Transverse colon (tissue), 4 donors: ENCODE data around the gene CDRT4. TPM values are rescaled to one million over a fixed set of nuclear protein-coding genes. Genes with fewer than 3 reads are reported as not detected.

Source experiments
- DNase-seq: peaks from one replicate; pipeline ENCODE4 v3.0.0-alpha.2; 2019
- H3K27ac ChIP-seq, 4 donors: fragments of 200-600 bp; sonication (generic); 2 replicates each; pipeline ENCODE4 v1.5.1; 2016 to 2018; ENCODE audit warnings: inconsistent platforms in 4 of 4
- H3K27me3 ChIP-seq: fragments of 200-600 bp; sonication (generic); 2 replicates; pipeline ENCODE4 v1.5.1; 2017; ENCODE audit warnings: inconsistent platforms
- H3K36me3 ChIP-seq, 4 donors: fragments of 200-600 bp; sonication (generic); 2 replicates each; pipeline ENCODE4 v1.5.1; 2017 to 2019; ENCODE audit warnings: inconsistent platforms in 4 of 4
- H3K4me1 ChIP-seq, 4 donors: fragments of 200-600 bp; sonication (generic); 2 replicates each; pipeline ENCODE4 v1.5.1; 2017 to 2020; ENCODE audit warnings: inconsistent platforms in 4 of 4
- H3K4me3 ChIP-seq, 4 donors: fragments of 200-600 bp; sonication (generic); 1 replicate in 1 of 4; 2 replicates in 3 of 4; pipeline versions ENCODE4 v1.5.1 to v1.6.1; 2017 to 2019; ENCODE audit warnings: inconsistent platforms in 4 of 4
- H3K9me3 ChIP-seq, 2 donors: fragments of 200-600 bp; sonication (generic); 2 replicates each; pipeline ENCODE4 v1.5.1; 2017 to 2019; ENCODE audit warnings: inconsistent platforms in 2 of 2
- EP300 ChIP-seq: sonication (generic); formaldehyde crosslinking; IDR thresholded peaks from one replicate; pipeline ENCODE4 v1.6.1; 2017; ENCODE audit warnings: antibody characterized with exemption, low read depth
- POLR2A ChIP-seq: fragments of 450-650 bp; IDR thresholded peaks from one replicate; pipeline ENCODE4 v1.6.1; 2016; ENCODE audit warnings: antibody characterized with exemption, mild to moderate bottlenecking, moderate library complexity
- POLR2AphosphoS5 ChIP-seq, 3 donors: sonication (generic); formaldehyde crosslinking; IDR thresholded peaks; one replicate each; pipeline ENCODE4 v1.6.1; 2016; ENCODE audit warnings: antibody characterized with exemption in 3 of 3
- whole genome bisulfite sequencing, 2 donors: methylation state at CpG; one replicate each; pipeline ENCODE4 v1.1.5; 2018; ENCODE audit warnings: low coverage in 1 of 2; 5-methylcytosine and 5-hydroxymethylcytosine counted together
- in situ Hi-C, 4 donors: fragments of 200-750 bp; cut with MboI; loops; one replicate each; pipeline versions ENCODE4 v1.15.0 to v1.15.1; 2017; ENCODE audit warnings: low sequenced_read_pairs in 3 of 4, low pct_ligation_motif_present in 1 of 4, low pct_unique_long_range_greater_than_20kb in 1 of 4
- intact Hi-C: fragments of 100-400 bp; cut with DNase I; formaldehyde crosslinking; loops from one replicate; pipeline ENCODE4 v1.15.1; 2023; ENCODE audit warnings: low total_unique reads
- total RNA-seq, 4 donors: library from RNA; depleted of rRNA; stranded (reverse); fragments of >200 nt; gene quantifications; one replicate each; pipeline ENCODE4 v1.1.0, GENCODE V29; 2016
- TF ChIP-seq, protein P1 (sequence below), 5 experiments: fragments of 200-600 bp in 3 of 5; fragments of 450-650 bp in 2 of 5; sonication (generic) in 3 of 5; IDR thresholded peaks; 1 replicate in 2 of 5; 2 replicates in 3 of 5; pipeline ENCODE4 v1.5.1; 2016 to 2017; ENCODE audit warnings: antibody characterized with exemption in 5 of 5, inconsistent platforms in 3 of 5, mild to moderate bottlenecking in 2 of 5, moderate library complexity in 1 of 5

Gene CDRT4
- total RNA-seq, 4 donors from 2014 or later, result 2.2 to 93.5 (median 14.4) TPM

- Histone ChIP-seq H3K36me3 (no peaks in the 10 kb centered on the region), H3K4me3 (no peak overlapping the region), H3K27ac (no peak overlapping the region), H3K9me3 (no peaks in the 10 kb centered on the region), H3K4me1 (peaks cover 5 to 29% (median 11%) of the 10 kb centered on the region in 4 donors), H3K27me3 (no peaks in the 10 kb centered on the region)
- TF ChIP-seq EP300, result no peak
- no peak for TF ChIP-seq POLR2AphosphoS5 (IDR thresholded peaks at IDR 0.05)
- no peak for TF ChIP-seq POLR2A
- TF ChIP-seq, protein P1, sequence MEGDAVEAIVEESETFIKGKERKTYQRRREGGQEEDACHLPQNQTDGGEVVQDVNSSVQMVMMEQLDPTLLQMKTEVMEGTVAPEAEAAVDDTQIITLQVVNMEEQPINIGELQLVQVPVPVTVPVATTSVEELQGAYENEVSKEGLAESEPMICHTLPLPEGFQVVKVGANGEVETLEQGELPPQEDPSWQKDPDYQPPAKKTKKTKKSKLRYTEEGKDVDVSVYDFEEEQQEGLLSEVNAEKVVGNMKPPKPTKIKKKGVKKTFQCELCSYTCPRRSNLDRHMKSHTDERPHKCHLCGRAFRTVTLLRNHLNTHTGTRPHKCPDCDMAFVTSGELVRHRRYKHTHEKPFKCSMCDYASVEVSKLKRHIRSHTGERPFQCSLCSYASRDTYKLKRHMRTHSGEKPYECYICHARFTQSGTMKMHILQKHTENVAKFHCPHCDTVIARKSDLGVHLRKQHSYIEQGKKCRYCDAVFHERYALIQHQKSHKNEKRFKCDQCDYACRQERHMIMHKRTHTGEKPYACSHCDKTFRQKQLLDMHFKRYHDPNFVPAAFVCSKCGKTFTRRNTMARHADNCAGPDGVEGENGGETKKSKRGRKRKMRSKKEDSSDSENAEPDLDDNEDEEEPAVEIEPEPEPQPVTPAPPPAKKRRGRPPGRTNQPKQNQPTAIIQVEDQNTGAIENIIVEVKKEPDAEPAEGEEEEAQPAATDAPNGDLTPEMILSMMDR (IDR thresholded peaks at IDR 0.05), result no peak
- 52 to 83% methylated on average over 2 to 3 of the region's 3 CpGs for WGBS, 2 donors
- no peak for DNase-seq
- intact Hi-C loops, result no loop called here
- in situ Hi-C loops, result no loop called here
Measured at GRCh38 chr17:15453782-15454181, 13.6 kb downstream of the CDRT4 start.

GRCh38 chr17:15453246-15453645 is 14.2 kb downstream of the CDRT4 start:
- peaks cover 5 to 28% (median 11%) of the 10 kb centered on the region in 4 donors for H3K4me1 ChIP-seq
- WGBS, 2 donors, result 43 to 77% methylated on average over 1 to 4 of the region's 4 CpGs
- no peaks in the 10 kb centered on the region for H3K9me3 ChIP-seq
- intact Hi-C loops, result no loop called here
- in situ Hi-C loops, result no loop called here
- H3K27me3 ChIP-seq, result no peaks in the 10 kb centered on the region
- H3K4me3 ChIP-seq, result no peak overlapping the region
- no peak for DNase-seq
- H3K36me3 ChIP-seq, result no peaks in the 10 kb centered on the region
- peak overlapping the region in 1 of 4 donors; percentile 10 for H3K27ac ChIP-seq
- TF ChIP-seq POLR2AphosphoS5 (IDR thresholded peaks at IDR 0.05), result no peak
- TF ChIP-seq, protein P1 (IDR thresholded peaks at IDR 0.05), result no peak
- no peak for TF ChIP-seq EP300
- no peak for TF ChIP-seq POLR2A

DNA sequence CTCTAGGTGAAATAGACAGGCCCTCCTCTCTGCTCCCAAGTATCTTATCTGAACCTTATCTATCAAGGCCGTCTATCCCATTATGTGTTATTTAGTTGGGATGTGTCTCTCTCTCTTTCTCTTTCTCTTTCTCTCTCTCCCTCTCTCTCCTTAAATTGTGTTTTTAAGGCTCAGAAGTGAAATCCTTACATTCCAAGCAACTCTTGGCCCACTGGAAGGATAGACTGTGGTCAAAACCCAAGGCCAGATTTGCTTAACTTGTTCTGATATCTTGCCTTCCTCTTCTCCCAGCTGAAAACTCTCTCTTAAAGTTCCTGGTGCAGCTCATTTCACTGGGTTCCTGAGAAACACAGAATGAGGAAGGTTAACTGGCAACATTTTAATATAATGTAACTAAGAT is 14.7 kb downstream of the CDRT4 start:
- no peak overlapping the region for H3K4me3 ChIP-seq
- in situ Hi-C loops (no loop called here), intact Hi-C loops (no loop called here)
- WGBS, 2 donors, result 15 to 65% methylated on average over 1 of the region's 1 CpG
- H3K9me3 ChIP-seq, result no peaks in the 10 kb centered on the region
- H3K36me3 ChIP-seq, result no peaks in the 10 kb centered on the region
- no peaks in the 10 kb centered on the region for H3K27me3 ChIP-seq
- H3K27ac ChIP-seq, result peak overlapping the region in 1 of 4 donors; percentile 10
- TF ChIP-seq EP300, result no peak
- no peak for TF ChIP-seq POLR2AphosphoS5 (IDR thresholded peaks at IDR 0.05)
- TF ChIP-seq POLR2A, result no peak
- TF ChIP-seq, protein P1 (IDR thresholded peaks at IDR 0.05), result no peak
- peaks cover 5 to 23% (median 9%) of the 10 kb centered on the region in 4 donors for H3K4me1 ChIP-seq
- DNase-seq, result no peak

DNA sequence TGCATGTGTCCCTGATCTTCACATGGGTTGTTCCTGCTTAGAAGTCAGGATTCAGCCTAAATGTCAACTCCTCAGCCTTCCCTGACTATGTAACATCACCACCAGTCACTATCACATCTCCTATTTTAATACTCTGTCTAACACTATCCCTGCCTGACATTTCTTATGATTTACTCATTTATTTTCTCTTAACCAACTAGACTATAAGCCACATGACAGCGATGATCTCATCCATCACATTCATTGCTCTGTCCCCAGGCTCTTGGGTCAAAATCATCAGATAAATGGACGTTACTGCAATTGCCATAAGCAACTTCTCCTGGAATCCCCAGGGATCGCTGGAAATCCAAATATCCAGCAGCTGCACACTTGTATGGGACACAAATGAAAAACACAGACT is 15.7 kb downstream of the CDRT4 start:
- H3K27me3 ChIP-seq, result no peaks in the 10 kb centered on the region
- WGBS, 2 donors, result 78 to 82% methylated on average over 3 of the region's 3 CpGs
- no peaks in the 10 kb centered on the region for H3K36me3 ChIP-seq
- no peak for TF ChIP-seq POLR2A
- no peak for DNase-seq
- no peaks in the 10 kb centered on the region for H3K9me3 ChIP-seq
- intact Hi-C loops (no loop called here), in situ Hi-C loops (no loop called here)
- no peak overlapping the region for H3K27ac ChIP-seq
- H3K4me3 ChIP-seq, result no peak overlapping the region
- peaks cover 2 to 14% (median 6%) of the 10 kb centered on the region in 4 donors for H3K4me1 ChIP-seq

DNA sequence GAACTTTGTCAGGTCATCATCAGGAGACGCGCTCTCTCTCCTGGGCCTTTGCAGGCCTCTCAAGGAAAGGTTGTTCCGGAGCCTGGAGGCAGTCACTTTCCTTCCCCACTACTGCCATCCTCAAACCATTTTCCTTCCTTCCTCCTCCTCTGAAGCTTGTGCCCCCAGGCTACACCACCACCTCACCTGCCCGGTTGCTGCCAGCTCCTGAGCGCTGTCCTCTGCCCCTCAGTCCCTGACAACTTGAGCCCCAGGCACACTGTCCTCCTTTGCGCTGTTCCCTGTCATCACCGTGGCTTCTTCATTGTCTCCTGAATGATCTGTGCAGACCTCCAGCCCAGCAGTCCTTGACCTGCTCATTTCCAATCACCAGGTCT is 18.9 kb downstream of the CDRT4 start:
- Histone ChIP-seq H3K27me3 (no peaks in the 10 kb centered on the region), H3K36me3 (no peaks in the 10 kb centered on the region), H3K4me3 (no peak overlapping the region), H3K27ac (no peak overlapping the region), H3K9me3 (no peaks in the 10 kb centered on the region), H3K4me1 (peaks cover 0 to 9% (median 0%) of the 10 kb centered on the region in 4 donors)
- intact Hi-C loops, result no loop called here
- TF ChIP-seq EP300, result no peak
- TF ChIP-seq POLR2AphosphoS5 (IDR thresholded peaks at IDR 0.05), result no peak
- in situ Hi-C loops, result no loop called here
- WGBS, 2 donors, result 96 to 100% methylated on average over 2 to 7 of the region's 7 CpGs
- no peak for DNase-seq
